ENCODE data around the gene WDR27.

DNA sequence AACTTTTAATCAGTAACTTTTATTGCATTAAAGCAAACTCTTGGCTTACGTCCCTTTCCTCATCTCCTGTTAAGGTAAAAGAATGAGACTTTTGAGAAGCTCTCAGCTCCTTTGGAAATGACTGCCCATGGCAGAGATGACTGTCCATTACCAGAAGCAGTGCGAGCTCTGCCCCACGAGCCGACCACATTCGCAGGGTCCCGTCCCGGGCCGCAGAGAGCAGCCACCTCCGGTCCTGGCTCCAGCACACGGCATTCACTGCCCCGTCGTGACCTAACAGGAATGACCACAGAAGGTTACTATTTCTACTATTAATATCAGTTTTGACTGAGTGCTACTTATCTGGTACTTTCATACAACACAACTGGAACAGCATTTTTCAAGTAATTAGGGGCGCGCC, 63.4 kb downstream of the WDR27 start:
- TF ChIP-seq, protein P1, sequence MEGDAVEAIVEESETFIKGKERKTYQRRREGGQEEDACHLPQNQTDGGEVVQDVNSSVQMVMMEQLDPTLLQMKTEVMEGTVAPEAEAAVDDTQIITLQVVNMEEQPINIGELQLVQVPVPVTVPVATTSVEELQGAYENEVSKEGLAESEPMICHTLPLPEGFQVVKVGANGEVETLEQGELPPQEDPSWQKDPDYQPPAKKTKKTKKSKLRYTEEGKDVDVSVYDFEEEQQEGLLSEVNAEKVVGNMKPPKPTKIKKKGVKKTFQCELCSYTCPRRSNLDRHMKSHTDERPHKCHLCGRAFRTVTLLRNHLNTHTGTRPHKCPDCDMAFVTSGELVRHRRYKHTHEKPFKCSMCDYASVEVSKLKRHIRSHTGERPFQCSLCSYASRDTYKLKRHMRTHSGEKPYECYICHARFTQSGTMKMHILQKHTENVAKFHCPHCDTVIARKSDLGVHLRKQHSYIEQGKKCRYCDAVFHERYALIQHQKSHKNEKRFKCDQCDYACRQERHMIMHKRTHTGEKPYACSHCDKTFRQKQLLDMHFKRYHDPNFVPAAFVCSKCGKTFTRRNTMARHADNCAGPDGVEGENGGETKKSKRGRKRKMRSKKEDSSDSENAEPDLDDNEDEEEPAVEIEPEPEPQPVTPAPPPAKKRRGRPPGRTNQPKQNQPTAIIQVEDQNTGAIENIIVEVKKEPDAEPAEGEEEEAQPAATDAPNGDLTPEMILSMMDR (conservative IDR thresholded peaks at IDR 0.05; ENCODE audit: low read length) = no peak
- TF ChIP-seq EZH2phosphoT487 (IDR thresholded peaks at IDR 0.05; ENCODE audit: borderline replicate concordance) = no peak

Measured in Loucy (cell line).